GM21576 (cell line): ENCODE data around the gene PARD3B.

ENCODE experiments used
- ATAC-seq: cut with Tn5 transposase; IDR thresholded peaks from one replicate; pipeline ENCODE4 v1.9.1; 2021; ENCODE audit warnings: mild to moderate bottlenecking, moderate library complexity; ENCODE audit not compliant: unreplicated experiment

The PARD3B gene

DNA sequence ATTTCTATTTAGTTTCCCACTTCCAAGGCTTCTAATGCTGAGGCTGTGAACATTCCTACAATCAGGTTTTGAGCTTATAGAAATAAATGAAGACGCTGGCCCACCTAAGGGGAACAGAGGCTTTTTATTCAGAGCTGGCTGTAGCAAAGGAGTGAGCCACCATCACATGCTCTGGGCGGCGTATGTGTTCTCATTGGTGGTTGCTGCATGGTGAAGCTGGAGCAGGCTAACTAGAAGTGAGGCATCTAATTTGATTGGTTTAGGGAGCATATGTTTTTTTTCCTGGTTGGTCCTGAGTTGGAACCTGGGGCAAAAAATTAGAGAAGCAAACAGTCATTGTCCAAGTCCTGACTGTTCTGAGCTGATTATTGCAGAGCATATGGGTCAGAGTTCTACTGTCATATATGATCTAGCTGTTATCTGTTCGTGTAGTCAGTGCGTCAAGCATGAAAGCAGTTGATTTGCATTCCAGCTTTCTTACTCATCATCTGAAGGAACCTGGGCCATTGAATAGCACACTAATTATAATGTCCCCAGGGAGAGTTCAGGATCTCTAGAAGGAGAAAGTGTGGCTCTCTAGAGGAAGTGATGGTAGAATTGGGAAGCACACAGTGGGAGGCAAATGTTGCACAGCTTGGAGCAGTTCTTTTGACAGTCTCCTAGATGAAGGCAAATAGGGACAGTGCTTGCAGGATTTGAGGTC lies 279.6 kb downstream of the PARD3B start:
- ATAC-seq: no peak

DNA sequence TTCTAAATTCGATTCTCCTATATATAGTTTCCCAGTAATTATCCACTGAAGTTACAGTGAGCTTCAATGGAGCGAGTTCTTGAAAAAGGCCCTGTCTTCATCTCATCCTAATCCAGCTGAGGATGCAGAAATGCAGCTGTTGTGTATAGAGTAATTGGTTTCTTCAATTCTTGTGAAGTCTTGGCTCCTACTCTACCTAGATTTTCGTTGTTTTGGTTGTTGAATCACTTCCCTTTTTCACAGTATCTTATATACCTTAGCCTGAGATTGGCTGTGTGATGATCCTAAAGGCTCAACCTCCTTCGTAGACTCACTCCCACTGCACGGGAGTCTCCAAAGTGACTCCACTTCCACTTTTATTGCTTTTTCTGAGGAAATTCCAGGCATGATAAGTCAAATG lies 280.4 kb downstream of the PARD3B start:
- no peak for ATAC-seq

DNA sequence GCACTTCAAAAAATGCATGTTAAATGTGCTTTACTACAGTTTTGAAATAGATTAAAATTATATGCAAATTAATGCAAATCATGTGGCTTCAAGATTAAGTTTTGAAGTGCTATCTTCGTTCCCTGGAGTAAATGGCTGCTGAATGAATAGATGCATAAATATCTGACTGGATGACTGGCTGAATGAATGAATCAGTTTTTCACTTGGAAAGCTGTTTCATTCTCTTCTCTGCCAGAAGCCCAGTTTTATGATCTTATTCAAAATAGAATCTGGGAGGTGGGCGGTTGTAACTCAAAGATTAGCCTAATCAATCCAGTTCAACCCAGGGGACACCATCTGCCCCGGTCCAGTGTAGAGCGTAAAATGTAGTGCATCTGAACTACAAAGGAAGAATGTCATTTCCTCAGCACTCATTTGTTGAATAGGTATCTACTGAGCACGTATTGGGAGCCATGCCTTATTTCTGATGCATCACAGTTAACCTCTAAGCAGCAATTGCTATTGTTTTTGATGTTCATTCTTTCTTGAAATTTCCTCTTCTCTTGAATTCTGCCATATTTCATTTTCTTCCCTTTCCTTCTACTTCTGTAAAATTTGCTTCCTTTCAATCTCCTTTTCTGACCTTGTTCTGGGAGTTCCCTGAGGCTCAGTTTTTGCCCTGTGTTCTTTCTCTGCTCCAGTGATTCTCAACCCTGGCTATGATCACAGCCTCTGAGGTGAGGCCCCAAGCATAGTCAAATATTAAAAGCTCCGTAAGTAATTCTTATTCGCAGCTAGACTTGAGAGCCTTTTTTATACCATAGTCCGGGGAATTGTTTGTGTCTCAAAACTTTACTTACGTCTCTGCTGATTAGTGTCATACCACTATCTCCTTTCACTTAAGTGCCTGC lies 282.7 kb downstream of the PARD3B start:
- no peak for ATAC-seq

DNA sequence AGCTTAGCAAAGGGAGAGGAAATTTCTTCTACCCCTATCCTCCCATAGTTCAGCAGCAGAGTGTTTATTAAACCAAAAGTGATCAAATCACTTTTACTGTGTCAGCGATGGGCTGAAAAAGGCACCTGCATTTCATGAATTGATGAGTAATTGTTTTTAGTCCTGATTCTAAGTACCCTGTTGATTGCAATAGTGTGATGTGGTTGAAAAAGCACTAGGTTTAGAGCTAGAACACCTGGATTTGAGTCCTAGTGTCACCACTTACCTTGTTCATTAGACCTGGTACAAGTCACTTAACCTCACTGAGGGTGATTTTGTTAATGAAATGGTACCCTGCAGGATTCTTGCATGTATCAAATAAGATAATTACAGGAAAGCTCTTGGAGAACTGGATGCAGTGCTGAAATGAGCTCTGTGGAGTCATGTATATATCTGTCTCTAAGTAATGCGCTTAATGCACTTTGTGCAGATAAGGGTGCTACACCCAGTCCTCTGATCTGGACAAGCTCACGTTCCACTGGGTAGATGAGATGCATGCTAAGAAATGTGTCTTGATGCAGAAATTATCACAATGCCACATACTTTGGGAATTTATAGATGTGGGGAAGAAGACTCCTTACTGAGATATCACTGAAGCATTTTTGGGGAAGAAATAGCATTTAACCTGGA lies 289.6 kb downstream of the PARD3B start:
- no peak for ATAC-seq

DNA sequence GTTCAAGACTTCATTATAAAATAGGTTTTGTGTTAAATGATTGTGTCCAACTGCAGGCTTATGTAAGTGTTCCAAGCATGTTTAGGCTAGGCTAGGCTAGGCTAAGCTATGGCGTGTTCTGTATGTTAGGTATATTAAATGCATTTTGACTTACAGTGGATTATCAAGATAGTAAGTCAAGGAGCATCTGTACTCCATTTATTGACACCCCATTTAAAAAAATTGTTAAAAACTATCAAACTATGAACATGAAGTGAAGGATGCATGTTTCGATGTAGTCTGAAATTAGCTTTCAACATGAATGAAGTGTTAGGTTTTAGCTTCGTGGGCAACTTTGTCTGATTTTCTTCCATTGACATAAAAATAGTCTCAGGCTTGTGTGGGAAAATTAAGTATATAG lies 290.5 kb downstream of the PARD3B start:
- ATAC-seq: no peak

DNA sequence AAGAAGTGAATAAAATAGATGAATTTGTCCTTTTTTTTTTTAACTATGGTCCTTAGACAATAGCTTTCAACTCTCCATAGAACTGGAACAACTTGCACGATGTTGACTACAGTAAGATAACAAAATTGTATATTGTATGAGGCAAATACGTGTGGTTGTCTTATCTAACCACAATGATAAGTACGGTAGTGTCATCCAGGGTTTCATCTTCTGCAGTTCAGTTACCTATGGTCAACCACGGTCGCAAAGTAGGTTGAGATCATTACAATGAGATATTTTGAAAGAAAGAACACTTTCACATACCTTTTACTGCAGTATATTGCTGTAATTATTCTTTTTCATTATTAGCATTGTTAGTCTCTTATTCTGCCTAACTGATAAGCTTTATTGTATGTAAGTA lies 295.2 kb downstream of the PARD3B start:
- ATAC-seq: no peak

DNA sequence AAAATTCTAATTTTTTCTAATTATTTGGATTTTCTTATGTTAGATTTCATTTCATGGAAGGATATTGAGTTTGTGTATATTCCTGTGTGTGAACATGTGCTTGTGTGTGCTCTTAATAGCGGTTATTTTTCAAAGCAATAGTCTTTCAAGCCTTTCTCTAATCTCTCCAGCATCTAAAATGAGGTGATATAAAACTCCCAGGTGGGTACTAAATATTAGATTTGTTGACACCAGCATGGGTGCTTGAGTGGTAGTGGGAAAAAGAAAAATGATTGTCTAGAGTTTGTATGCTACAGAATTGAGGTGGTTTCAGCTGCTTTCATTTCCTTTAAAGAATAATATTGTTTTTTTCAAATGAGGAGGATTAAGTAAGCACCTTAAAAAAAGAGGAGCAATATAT lies 296.8 kb downstream of the PARD3B start:
- ATAC-seq: no peak

DNA sequence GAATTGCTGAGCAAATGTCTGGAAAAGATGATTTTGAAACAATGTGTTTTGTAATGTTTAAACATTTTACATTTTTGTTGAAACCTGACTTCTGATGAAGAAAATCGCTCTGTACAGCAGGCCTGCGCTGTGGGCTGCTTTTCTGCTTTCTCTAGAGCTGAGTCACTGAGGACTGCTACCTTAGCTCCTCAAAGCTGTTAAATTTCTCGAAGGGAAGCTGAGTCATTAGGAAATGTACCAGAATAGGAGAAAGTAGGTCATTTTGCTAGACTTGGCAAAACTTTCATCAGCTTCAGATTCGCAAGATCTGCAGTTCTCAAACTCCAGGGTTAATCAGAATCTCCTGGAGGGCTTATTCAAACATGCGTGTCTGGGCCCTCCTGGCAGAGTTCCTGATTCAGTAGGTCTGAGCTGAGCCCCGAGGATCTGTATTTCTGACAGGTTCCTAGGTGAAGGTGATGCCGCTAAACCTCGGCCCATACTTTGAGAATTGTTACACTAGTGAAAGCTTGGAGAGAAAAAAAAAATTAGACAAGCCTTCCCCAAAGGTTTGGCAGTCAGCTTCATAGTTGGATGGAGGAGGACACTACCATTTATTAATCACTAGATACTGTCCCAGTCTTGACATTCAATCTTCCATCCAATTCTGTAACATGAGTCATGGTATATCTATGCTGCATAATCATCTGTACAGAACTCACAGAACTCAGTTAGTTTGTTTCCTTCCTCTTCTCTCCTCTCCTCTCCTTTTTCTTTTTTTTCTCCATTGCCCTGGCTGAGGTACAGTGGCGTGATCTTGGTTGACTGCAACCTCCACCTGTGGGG lies 297.6 kb downstream of the PARD3B start:
- no peak for ATAC-seq

DNA sequence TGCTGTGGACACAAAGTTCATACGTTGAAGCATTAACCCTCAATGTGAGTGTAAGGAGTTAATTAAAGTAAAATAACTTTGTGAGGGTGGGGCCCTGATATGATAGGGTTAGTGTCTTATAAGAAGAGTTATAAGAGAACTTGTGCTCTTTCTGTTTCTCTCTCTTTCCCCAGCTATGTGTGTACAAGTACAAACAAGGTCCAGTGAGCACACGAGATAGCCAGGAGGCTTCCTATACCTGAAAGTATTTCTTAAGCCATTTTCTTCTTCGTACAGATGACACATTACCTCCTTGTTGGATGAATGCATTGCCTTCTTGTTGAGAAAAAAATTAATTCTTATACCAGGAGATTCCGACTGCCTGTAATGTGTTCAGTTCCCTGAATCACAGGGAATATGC lies 301.2 kb downstream of the PARD3B start:
- no peak for ATAC-seq

DNA sequence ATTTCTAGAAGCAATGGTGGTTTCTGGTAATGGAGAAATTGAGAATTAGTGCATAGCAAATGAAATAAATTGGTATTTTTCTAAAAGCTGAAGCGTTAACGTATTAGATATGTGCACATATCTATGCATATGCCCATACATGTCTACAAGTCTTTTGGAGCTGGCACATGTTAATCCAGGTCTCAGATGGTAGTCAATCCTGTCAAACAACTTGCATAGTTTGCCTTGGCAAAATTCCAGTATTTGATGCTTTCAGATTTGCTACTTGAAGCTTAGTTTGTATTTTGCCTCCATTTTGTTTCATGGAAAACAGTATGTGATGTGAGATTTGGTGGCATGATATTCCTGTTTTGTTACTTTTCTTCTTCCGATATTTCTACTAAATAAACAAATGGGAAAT lies 304.6 kb downstream of the PARD3B start:
- no peak for ATAC-seq

DNA sequence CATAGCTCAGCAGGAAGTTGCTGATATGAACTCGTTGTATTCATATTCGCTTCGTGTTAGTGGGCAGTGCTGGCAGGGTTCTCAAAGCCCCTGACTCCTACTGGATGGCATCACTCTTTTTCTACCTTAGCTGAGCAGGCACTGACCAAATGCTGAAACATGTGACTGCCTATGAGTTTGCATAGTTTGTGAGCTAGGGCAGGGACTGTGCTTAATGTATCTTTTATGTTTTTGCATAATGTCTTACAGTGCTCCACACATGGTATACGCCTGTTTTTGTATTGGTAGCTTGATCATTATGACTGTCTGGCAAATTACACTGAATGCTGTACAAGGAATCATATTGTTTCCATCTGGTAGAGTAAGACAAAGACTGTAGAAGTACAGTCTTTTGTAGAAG lies 305.3 kb downstream of the PARD3B start:
- ATAC-seq: no peak

DNA sequence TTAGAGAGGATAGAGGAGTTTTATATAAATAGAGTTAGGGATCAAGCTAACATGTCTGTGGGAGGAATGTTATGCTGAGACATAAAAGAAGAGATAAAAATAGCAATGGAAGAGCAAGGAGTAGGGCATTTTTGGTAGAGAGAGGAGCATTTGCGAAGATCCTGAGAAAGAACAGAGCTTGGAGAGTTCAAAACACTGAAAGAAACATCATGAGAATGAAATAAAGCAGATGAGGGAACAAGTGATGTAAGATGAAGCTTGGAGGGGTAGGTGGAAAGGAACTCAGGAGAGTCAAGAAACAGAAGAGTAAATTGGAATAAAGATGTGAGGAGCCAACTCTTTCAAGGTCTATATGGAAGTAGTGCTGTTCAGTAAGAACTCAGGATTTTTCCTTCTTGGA lies 308.6 kb downstream of the PARD3B start:
- no peak for ATAC-seq

DNA sequence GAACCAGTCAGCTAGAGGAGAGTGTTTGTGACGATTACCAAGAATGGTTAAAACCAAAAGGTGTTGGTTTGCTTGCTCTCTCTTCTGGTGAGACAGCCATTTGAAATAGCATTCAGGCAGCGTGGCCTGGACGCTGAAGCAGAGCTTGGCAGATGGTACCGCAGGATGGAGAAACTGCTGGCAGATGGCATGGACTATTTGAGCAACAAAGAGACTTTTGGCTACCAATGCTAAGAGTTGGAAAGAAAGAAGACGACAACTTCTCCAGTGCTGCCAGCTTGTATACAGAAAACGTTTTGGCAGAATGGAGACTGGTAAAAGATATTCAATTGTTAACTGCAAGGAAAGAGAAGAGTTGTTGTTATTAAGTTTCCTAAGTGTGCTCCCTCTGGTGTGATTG lies 315.0 kb downstream of the PARD3B start:
- no peak for ATAC-seq

DNA sequence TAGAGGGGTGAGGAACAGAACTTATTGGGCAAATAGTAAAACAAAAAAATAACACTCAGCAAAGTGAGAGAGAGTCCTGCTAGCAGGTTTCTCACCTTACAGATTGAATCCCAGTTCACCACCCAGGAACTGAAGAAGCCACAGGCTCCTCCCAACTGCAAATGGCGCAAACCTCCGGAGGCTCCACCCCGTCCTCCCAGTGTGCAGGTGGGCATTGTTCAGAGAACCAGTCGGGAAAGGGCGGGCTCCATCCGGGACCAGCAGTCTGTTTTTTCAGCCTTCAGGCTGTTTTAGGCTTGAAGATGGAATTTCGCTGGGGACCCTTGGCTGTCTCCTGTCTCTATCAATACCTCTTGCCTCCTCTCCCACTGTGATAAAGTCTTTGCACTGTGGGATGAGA lies 317.5 kb downstream of the PARD3B start:
- no peak for ATAC-seq

DNA sequence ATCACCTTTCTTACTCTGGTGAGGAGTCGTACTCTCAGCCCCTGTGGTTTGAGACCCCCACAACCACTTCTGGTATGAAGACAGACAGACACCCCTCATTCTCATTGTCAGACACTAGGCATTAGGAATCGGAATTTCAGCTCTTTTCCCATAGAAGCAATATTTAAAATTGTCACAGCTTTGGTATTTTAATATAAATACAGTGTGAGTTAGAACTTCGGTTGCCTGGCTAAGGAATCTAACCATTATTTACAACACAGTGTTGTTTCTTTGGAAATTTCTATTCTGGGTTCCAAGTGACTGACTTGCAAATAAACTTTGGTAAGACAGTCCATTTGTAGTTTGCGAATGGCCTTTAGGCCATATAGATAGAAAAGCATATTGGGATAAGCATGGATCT lies 318.1 kb downstream of the PARD3B start:
- ATAC-seq: no peak

DNA sequence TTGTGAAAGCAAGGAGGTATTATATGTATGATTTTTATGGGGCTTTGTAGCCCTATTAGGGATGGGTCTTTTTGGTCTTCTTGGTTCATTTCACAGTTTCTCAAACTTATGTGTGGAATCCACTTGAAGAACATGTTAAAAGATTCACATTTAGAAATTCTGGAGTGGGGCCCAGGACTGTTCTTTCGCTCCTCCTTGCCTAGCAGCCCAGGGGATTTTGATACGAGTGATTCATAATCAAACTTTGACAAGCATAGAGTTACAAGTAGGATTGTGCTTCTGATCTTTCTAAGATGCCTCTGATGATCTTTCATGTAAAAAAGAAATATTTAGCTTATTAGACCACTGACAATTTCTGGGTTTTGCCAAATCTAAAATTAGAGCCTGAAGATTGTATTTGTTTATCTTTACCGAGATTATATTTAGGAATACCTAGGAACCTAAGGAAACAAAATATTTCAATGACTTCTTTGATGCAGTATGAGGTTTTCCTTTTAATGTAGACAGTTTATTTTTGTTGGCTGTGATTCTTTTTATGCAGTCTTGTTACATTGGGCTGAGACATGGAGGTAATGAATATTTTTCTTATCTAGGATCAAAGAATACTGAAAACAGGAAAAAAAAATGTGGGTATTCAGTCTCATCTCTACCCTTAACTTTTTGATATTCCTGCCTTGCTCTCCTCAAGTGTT lies 324.0 kb downstream of the PARD3B start:
- no peak for ATAC-seq

DNA sequence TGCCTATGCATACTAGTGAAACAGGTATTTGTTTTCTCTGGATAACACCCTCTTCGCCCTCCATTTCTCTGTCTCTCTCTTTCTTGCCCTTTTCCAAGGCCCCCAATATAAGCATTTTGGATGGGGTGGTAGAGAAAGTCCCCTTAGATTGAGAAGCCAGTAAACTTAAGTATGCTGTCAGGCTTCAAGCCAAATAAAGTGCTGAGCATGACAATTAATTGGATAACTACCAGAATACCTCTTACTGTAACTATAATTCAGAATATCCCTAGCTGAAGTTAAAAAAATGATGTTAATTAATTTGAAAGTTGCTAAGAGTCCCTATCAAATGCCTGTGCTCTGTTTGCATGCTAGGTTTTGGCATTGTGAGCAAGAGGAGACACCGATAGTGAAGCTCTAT lies 324.8 kb downstream of the PARD3B start:
- ATAC-seq: no peak

DNA sequence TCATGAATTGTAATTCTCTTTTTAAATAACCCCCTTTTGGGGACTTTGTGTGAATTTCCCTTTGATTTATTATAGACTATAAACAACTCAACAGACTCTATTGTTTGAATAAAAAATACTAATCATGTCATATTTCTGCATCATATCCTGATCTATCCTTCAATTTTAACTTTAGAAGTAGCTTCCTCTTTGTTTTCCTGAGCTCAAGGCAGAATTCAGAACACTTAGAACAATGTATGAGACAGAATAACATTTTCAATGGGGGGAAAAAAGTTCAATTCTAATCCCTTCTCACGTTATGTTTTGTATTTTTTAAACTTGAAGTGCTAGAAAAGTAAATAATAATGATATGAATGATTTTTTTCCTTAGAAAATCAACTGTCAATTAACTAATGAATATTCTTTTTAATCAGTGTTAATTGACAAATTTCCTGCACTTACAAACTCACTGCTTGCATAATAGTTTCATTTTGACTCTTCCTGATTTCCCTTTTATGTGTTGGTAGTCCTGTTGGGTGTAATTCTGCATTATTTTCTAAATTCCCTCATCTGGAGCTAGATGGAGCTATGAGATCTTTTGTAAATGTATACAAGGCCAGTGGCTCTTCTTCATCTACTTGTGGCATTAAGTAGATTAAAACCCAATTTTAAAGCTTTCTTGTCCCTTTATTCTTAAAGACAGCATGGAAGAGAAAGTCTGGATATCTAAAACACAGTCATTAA lies 326.1 kb downstream of the PARD3B start:
- no peak for ATAC-seq

DNA sequence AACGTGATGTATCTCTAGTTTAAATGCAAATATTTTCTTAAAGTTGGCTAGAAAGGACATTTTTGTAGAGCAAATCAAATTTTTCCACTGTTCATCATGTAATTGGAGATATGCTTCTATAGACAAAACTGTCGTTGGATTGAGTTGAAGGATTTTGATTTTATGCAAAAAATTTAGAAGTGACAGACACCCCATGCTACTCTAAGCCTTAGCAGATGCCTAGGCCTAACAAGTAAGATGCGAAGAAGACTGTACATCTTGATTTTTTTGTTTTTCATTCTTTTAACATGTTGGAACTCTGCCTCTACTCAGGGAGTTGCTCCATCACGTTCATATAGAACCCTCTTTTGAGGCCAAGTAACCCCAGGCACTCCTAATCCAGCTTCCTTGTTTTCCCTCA lies 331.0 kb downstream of the PARD3B start:
- ATAC-seq: no peak

DNA sequence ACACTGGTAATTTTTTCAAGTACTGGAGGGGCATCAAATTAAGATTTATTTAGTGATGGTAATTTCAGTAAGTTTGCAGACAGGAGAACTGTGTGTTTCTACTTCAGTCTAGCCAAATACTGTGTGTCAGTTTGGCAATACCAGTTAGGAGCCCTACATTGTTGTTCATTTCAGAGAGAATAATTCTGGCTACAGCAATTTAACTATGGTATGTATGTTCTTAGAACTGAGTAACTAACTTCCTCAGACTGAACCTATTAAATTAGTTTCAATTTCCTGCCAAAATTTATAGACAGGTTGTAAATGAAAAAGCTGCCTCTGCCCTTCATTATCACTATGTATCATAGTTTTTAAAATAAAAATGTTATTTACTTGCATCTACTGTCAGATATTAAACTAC lies 332.4 kb downstream of the PARD3B start:
- ATAC-seq: no peak
